HEK293 (cell line): Measurements from ENCODE around the gene TTLL7.

Experiments
- RBAK ChIP-seq: fragments of 450-650 bp; formaldehyde crosslinking; IDR thresholded peaks from 2 replicates; pipeline ENCODE4 v1.5.1; 2016; ENCODE audit warnings: missing biosample characterization, missing genetic modification characterization
- ZBTB21 ChIP-seq: fragments of 450-650 bp; formaldehyde crosslinking; IDR thresholded peaks from 2 replicates; pipeline ENCODE4 v1.5.1; 2017; ENCODE audit warnings: missing biosample characterization, missing genetic modification characterization
- ZNF132 ChIP-seq: fragments of 450-650 bp; formaldehyde crosslinking; IDR thresholded peaks from 2 replicates; pipeline ENCODE4 v1.5.1; 2017; ENCODE audit warnings: missing biosample characterization, missing genetic modification characterization, borderline replicate concordance
- ZNF514 ChIP-seq: fragments of 450-650 bp; formaldehyde crosslinking; IDR thresholded peaks from 2 replicates; pipeline ENCODE4 v1.5.1; 2016; ENCODE audit warnings: missing biosample characterization, missing genetic modification characterization
- ZNF629 ChIP-seq: fragments of 450-650 bp; formaldehyde crosslinking; IDR thresholded peaks from 2 replicates; pipeline ENCODE4 v1.5.1; 2017; ENCODE audit warnings: missing biosample characterization, missing genetic modification characterization
- ZXDB ChIP-seq: fragments of 450-650 bp; formaldehyde crosslinking; IDR thresholded peaks from 2 replicates; pipeline ENCODE4 v1.5.1; 2016; ENCODE audit warnings: missing biosample characterization, missing genetic modification characterization
- TF ChIP-seq, protein P1 (sequence below): fragments of 450-650 bp; formaldehyde crosslinking; IDR thresholded peaks from 2 replicates; pipeline ENCODE4 v1.5.1; 2016; ENCODE audit warnings: missing biosample characterization, missing genetic modification characterization

- TF ChIP-seq ZNF132 (tag by site-specific recombination) (no peak), RBAK (tag by site-specific recombination) (no peak), ZXDB (no peak), ZNF629 (tag by site-specific recombination) (no peak), ZNF514 (tag by site-specific recombination) (no peak), ZBTB21 (tag by site-specific recombination) (no peak)
- TF ChIP-seq, protein P1, sequence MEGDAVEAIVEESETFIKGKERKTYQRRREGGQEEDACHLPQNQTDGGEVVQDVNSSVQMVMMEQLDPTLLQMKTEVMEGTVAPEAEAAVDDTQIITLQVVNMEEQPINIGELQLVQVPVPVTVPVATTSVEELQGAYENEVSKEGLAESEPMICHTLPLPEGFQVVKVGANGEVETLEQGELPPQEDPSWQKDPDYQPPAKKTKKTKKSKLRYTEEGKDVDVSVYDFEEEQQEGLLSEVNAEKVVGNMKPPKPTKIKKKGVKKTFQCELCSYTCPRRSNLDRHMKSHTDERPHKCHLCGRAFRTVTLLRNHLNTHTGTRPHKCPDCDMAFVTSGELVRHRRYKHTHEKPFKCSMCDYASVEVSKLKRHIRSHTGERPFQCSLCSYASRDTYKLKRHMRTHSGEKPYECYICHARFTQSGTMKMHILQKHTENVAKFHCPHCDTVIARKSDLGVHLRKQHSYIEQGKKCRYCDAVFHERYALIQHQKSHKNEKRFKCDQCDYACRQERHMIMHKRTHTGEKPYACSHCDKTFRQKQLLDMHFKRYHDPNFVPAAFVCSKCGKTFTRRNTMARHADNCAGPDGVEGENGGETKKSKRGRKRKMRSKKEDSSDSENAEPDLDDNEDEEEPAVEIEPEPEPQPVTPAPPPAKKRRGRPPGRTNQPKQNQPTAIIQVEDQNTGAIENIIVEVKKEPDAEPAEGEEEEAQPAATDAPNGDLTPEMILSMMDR: no peak
These were observed 78.6 kb downstream of the TTLL7 start for GRCh38 chr1:83920320-83920719.
